GM12801 (cell line): ENCODE data around the gene UBA6.

ENCODE experiments used
- TF ChIP-seq, protein P1 (sequence below): IDR thresholded peaks from one replicate; pipeline ENCODE4 v1.5.1; 2011; ENCODE audit warnings: control low read depth; ENCODE audit not compliant: insufficient read length; ENCODE audit errors: extremely low read depth

Gene UBA6

DNA sequence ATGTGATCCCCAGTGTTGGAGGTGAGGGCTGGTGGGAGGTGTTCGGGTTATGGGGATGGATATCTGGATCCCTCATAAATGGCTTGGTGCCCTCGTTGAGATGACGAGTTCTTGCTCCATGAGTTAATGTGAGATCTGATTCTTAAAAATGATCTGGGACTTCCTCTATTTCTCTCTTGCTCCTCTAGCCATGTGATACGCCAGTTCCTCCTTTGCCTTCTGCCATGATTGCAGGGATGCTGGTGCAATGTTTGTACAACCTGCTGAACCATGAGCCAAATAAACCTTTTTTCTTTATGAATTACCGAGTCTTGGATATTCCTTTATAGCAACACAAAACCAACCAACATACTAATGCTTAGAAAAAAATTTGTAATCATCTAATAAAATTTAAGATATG lies 85.8 kb downstream of the UBA6 start:
- TF ChIP-seq, protein P1, sequence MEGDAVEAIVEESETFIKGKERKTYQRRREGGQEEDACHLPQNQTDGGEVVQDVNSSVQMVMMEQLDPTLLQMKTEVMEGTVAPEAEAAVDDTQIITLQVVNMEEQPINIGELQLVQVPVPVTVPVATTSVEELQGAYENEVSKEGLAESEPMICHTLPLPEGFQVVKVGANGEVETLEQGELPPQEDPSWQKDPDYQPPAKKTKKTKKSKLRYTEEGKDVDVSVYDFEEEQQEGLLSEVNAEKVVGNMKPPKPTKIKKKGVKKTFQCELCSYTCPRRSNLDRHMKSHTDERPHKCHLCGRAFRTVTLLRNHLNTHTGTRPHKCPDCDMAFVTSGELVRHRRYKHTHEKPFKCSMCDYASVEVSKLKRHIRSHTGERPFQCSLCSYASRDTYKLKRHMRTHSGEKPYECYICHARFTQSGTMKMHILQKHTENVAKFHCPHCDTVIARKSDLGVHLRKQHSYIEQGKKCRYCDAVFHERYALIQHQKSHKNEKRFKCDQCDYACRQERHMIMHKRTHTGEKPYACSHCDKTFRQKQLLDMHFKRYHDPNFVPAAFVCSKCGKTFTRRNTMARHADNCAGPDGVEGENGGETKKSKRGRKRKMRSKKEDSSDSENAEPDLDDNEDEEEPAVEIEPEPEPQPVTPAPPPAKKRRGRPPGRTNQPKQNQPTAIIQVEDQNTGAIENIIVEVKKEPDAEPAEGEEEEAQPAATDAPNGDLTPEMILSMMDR = no peak

DNA sequence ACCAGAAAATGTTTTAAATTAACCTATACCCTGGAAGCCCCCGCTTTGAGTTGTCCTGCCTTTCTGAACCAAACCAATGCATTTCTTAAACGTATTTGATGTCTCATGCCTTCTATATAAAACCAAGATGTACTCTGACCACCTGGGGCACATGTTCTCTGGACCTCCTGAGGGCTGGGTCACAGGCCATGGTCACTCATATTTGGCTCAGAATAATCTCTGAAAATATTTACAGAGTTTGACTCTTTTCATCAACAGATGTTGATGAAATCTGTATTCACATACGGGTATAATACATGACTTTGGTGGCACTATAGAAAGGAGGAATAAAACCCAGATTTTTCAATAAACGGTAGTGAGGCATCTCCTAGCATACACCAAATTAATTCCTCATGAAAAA lies 86.8 kb downstream of the UBA6 start:
- TF ChIP-seq, protein P1 = no peak

DNA sequence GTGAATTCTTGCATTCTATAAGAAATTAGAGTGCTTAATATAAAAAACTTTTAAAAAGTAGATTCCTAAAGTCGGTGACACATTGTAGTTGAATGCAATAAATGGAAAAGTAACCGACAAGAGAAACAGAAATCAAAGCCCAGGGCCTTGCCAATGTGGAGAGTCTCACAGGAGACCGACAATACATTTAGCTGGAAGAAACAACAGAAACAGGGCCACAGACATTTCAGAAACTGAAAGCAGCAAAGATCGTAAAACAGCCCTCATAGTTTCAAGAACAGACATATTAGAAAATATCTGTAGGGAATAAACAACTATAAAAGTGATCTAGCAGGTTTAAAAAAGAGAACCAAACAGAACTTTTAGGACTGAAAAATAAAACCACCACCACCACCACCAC lies 92.9 kb downstream of the UBA6 start:
- TF ChIP-seq, protein P1 = no peak

DNA sequence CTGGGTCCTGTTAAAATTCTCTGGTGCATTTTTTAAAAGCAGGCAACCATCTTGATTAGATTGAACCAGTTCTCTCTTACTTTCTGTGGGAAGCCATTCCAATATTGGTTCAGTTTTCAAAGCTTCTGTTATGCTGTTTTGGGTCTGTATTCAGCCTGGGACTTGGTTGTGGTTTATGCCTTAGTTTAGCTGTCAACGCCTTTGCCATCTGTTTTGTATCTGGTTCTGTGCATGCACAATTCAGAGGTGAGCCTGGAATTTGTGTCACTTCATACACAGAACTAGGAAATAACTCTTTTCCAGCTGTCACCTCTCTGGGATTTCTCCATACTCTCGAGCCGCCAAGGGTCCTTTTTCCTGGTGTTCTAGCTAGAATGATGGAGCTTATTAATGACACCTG lies 96.2 kb downstream of the UBA6 start:
- TF ChIP-seq, protein P1 = no peak

DNA sequence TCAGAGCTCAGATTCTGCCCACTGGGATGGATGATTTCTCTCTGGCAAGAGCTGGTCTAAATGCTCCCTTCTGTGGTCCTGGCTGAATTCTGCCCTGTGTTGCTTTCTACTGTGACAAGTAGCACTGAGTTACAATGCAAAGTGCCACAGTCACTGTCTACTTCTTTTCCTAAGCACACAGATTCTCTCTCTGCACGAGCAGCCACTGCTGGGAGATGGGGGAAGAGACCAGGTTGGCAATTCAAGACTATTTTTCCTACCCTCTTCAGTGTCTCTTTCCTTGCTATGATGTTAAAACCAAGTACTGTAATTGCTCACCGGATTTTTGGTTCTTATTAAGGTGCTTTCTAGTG lies 97.0 kb downstream of the UBA6 start:
- TF ChIP-seq, protein P1 = no peak

DNA sequence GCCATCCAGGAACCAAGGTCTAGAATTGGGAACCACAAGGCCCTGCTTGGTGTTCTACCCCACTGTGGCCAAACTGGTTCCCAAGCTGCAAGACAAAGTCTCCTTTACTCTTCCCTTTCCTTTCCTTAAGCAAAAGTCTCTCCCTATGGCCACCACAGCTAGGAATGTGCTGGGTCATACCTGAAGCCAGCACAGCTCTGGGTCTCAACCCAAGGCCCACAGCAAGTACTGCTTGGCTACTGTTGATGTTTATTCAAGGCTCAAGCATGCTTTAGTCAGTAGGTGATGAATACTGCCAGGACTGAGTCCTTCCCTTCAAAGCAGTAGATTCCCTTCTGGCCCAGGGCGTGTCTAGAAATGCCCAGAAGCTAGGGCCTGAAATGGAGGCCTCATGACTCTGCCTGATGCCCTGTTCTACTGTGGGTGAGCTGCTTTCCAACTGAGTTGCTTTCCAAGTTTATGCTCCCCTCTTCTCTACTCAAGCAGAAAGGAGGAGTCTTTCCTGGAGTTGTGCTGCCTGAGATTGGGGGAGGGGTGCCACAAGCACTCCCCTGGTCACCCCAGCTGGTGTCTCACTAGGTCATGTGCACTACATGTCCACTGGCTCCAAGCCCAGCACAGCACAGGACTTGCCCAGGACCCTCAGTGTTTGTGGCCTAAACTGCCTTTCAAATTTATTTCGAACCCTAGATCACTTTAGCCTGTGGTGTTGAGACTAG lies 97.5 kb downstream of the UBA6 start:
- TF ChIP-seq, protein P1 = no peak

DNA sequence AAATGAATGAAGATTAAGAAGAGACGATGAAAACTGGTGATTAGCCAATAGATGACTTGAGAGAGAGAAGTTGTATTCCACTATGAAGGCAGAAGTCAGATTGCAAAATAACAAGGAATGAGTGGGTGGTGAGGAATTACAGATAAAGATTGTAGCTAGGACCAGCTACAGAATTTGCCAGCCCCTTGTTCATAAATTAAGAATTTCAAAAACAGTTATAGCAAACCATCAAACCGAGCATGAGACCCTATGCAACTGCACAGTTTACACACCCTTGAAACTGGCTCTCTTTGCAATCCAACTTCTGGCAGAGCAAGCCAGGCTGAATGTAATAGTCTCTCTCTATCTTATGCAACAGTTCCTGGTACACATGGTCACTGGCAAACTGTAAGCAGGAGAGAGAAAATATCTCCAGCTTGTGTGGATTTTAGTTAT lies 107.2 kb downstream of the UBA6 start:
- TF ChIP-seq, protein P1 = no peak

DNA sequence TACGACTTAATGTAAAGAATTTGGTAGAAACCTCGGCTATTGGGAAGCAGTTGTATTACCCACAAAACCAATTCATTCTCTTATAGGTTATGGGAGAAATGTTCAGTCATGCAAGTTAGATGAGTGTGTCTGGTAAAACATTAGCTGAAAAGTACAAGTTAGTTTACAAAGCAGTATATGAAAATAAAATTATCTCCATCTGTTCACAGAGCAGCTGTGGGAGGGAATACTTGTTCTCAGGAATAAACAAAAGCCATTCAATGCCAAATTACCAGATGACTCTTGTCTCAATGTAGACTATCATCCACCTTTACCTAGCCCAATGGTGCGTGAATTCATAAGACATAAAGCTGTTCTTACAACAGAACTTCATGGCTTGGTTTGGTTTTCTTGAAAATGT lies 113.8 kb downstream of the UBA6 start:
- TF ChIP-seq, protein P1 = no peak
